GM20000 (cell line): Measurements from ENCODE around the gene KIAA0513.

Experiments used
- DNase-seq: peaks from one replicate; pipeline ENCODE4 v3.0.0; 2012; ENCODE audit warnings: low spot score
- TF ChIP-seq, protein P1 (sequence below): IDR thresholded peaks from 2 replicates; pipeline ENCODE4 v1.5.1; 2012; ENCODE audit warnings: mild to moderate bottlenecking, control low read depth; ENCODE audit errors: extremely low read depth, missing control alignments

KIAA0513 gene

DNA sequence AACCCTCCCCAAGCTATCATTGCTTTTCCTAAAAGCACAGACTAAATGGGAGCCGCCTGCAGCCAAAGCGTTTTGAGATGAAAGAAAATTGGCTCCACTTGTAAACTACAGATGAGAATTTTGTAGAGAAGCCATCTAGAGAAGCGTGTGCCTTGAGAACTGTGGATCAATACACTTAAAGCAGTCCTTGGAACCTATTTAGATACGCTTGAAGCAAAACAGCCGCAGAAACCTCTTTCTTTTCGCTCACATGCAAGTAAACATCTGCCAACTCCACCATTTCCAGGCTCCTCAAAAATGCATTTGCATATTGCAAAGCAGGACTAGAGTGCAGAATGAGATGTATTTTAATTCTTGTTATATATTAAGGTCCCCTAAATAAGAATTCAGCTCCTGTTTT, 13.1 kb downstream of the KIAA0513 start:
- no peak for DNase-seq
- TF ChIP-seq, protein P1, sequence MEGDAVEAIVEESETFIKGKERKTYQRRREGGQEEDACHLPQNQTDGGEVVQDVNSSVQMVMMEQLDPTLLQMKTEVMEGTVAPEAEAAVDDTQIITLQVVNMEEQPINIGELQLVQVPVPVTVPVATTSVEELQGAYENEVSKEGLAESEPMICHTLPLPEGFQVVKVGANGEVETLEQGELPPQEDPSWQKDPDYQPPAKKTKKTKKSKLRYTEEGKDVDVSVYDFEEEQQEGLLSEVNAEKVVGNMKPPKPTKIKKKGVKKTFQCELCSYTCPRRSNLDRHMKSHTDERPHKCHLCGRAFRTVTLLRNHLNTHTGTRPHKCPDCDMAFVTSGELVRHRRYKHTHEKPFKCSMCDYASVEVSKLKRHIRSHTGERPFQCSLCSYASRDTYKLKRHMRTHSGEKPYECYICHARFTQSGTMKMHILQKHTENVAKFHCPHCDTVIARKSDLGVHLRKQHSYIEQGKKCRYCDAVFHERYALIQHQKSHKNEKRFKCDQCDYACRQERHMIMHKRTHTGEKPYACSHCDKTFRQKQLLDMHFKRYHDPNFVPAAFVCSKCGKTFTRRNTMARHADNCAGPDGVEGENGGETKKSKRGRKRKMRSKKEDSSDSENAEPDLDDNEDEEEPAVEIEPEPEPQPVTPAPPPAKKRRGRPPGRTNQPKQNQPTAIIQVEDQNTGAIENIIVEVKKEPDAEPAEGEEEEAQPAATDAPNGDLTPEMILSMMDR: no peak

- TF ChIP-seq, protein P1: no peak
- DNase-seq: no peak
Measured at GRCh38 chr16:85041219-85042166, 13.9 kb downstream of the KIAA0513 start.

DNA sequence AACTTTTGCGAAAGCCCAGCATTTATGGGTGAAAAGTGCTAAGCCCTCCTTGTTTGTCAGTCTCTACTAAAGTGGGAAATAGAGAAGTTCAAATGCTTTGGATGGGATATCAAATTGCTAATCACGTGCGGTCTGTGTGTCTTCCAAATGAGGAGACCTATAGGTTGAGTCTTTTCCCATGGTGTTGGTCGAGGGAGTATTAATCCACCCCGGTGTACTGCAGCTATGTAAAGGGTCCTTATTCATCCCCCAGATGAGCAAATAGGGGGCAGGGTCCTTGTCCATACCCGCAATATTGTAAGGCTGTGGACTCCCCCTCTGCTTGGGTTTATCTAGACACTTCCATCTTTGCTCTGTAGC, 14.6 kb downstream of the KIAA0513 start:
- TF ChIP-seq, protein P1: no peak
- no peak for DNase-seq

GRCh38 chr16:85042606-85043005, 15.0 kb downstream of the KIAA0513 start:
- TF ChIP-seq, protein P1: no peak
- no peak for DNase-seq

DNA sequence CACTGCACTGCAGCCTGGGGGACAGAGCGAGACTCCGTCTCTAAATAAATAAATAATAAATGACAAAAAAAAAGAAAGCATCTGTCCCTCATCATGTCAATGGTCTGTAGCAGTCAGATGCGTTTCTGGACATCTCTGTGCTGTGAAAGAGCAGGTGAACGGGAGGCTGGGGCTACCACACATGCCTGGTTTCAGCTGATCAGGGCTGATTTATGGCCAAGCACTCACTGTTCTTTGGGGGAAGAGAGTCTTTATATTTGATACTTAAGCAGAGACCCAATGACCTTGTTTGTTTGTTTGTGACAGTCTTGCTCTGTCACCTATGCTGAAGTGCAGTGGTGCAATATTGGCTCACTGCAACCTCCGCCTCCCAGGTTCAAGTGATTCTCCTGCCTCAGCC, 17.5 kb downstream of the KIAA0513 start:
- TF ChIP-seq, protein P1: no peak

DNA sequence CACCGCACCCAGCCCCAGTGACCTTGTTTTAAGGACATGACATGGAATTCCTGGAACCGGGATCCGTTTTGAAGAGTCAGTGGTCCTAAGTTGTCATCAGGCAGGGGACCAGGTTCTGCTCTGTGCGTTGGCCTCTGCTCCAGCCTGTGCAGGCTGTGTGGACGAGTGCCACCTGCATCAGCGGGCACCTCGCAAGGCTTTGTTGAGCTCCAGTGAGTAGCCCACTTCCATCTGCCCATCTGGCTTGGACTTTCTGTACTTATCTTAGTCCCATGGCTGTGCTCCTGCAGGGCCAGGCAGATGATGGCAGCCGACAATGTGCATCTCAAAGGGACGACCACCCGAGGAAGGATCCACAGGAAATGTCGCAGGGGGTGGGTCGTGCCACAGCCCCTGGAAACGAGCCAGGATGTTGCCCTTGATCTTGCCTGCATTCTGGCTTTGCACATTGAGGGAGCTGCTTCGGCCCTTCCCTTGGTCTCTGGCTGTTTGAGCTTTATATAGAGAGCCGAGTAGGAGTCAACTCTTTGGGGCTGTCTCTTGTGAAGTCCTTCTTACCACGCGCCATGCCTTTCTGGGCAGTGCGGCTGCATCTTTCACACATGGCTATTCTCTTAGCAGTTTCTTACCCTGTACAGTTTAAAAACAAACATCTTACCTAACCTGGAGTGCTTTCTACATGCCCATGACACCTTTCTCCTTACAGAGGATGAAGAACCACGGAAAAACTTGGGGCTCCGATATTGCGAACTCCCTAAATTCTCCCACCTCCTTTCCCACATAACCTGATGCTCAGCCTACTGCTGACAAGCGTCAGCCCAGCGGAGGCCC, 18.3 kb downstream of the KIAA0513 start:
- TF ChIP-seq, protein P1: no peak
- no peak for DNase-seq

More for the DNA sequence above, 17.5 kb downstream of the KIAA0513 start:
- DNase-seq: no peak

DNA sequence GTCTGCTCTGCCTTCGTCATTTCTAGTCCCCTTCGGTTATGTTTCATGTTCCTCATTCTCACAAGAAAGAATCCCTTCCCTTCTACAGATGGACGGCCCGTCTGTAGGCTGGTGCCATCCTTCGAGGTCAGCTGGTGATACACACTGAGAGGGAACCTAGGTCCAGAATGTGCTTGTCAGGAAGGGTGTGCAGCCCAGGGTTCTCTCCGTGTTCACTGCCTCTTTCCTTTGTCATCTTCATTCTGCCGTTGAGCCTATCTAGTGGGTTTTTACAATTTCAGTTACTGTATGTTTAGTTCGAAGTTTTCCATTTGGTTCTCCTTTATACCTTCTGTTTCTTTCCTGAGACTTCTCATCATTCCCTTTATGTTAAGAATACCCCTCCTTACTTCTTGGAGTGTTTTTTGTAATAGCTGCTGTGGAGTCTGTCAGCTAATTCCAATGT, 18.9 kb downstream of the KIAA0513 start:
- TF ChIP-seq, protein P1: no peak
- no peak for DNase-seq
